Keratinocyte (primary cell): Measurements from ENCODE around the gene MX1. TPM values are rescaled to one million over a fixed set of nuclear protein-coding genes. Genes with fewer than 3 reads are reported as not detected.

ENCODE experiments used
- DNase-seq: peaks from one replicate; pipeline ENCODE4 v3.0.0-alpha.2; 2011; ENCODE audit warnings: low read depth, missing footprints, low spot score
- FAIRE-seq: peaks from 2 replicates; lab custom pipeline; 2011; peaks lifted over from hg19 to GRCh38; lab: Jason Lieb, UNC
- H2AFZ ChIP-seq: 2 replicates; pipeline ENCODE4 v1.6.0; 2012; ENCODE audit warnings: low read length, control low read depth, inconsistent platforms; ENCODE audit not compliant: control insufficient read depth
- H3K27ac ChIP-seq: 2 replicates; pipeline ENCODE4 v1.5.1; 2011; ENCODE audit warnings: low read length; ENCODE audit not compliant: control insufficient read depth, insufficient read depth
- H3K27me3 ChIP-seq: 3 replicates; pipeline ENCODE4 v1.6.0; 2011; ENCODE audit warnings: low read length; ENCODE audit not compliant: control insufficient read depth, insufficient read depth; ENCODE audit errors: extremely low read depth
- H3K36me3 ChIP-seq, 2 experiments: 2 replicates in 1 of 2; 3 replicates in 1 of 2; pipeline ENCODE4 v1.5.1; 2011; ENCODE audit warnings: low read length in 2 of 2, mild to moderate bottlenecking in 1 of 2; ENCODE audit not compliant: control insufficient read depth in 2 of 2, insufficient read depth in 2 of 2; ENCODE audit errors: extremely low read depth in 1 of 2
- H3K4me1 ChIP-seq: 3 replicates; pipeline ENCODE4 v1.5.1; 2011; ENCODE audit warnings: low read length; ENCODE audit not compliant: control insufficient read depth, insufficient read depth; ENCODE audit errors: extremely low read depth
- H3K4me2 ChIP-seq: 3 replicates; pipeline ENCODE4 v1.6.0; 2011; ENCODE audit warnings: low read depth, low read length; ENCODE audit not compliant: control insufficient read depth, insufficient read depth; ENCODE audit errors: extremely low read depth
- H3K4me3 ChIP-seq, 3 experiments: fragments of 200-600 bp in 1 of 3; sonication (generic) in 1 of 3; 2 replicates in 2 of 3; 3 replicates in 1 of 3; pipeline ENCODE4 v1.5.1; 2011 to 2016; ENCODE audit warnings: low read length in 3 of 3, mild to moderate bottlenecking in 3 of 3, control low read depth in 2 of 3, inconsistent platforms in 1 of 3, low read depth in 1 of 3, mixed read lengths in 1 of 3, mixed run types in 1 of 3, moderate library complexity in 1 of 3; ENCODE audit not compliant: control insufficient read depth in 2 of 3, insufficient read depth in 2 of 3; ENCODE audit errors: extremely low read depth in 1 of 3
- H3K79me2 ChIP-seq: 2 replicates; pipeline ENCODE4 v1.6.0; 2012; ENCODE audit warnings: low read length; ENCODE audit not compliant: control insufficient read depth, insufficient read depth
- H3K9ac ChIP-seq: 3 replicates; pipeline ENCODE4 v1.6.0; 2011; ENCODE audit warnings: low read length; ENCODE audit not compliant: control insufficient read depth, insufficient read depth; ENCODE audit errors: extremely low read depth
- H3K9me1 ChIP-seq: 3 replicates; pipeline ENCODE4 v1.6.0; 2011; ENCODE audit warnings: low read length; ENCODE audit not compliant: control insufficient read depth, insufficient read depth; ENCODE audit errors: extremely low read depth
- H3K9me3 ChIP-seq: 2 replicates; pipeline ENCODE4 v1.5.1; 2012; ENCODE audit warnings: low read depth, low read length; ENCODE audit not compliant: control insufficient read depth
- H4K20me1 ChIP-seq: 3 replicates; pipeline ENCODE4 v1.6.0; 2011; ENCODE audit warnings: low read length; ENCODE audit not compliant: control insufficient read depth, insufficient read depth; ENCODE audit errors: extremely low read depth
- CTCF ChIP-seq, 3 experiments: IDR thresholded peaks in 1 of 3; conservative IDR thresholded peaks in 1 of 3; optimal IDR thresholded peaks in 1 of 3; 2 replicates in 2 of 3; 3 replicates in 1 of 3; pipeline versions ENCODE3 to v1.5.1; 2011; ENCODE audit warnings: low read length in 3 of 3, mild to moderate bottlenecking in 3 of 3, moderate library complexity in 2 of 3, control low read depth in 1 of 3, inconsistent platforms in 1 of 3; ENCODE audit not compliant: insufficient read depth in 2 of 3; ENCODE audit errors: extremely low read depth in 1 of 3
- EZH2 ChIP-seq: IDR thresholded peaks from one replicate; pipeline ENCODE4 v1.6.1; 2012; ENCODE audit warnings: inconsistent platforms, mild to moderate bottlenecking, low read length, moderate library complexity
- dilution Hi-C: fragments of 300-500 bp; cut with MboI; formaldehyde crosslinking; loops from one replicate; pipeline ENCODE4 v1.7.0; 2020; ENCODE audit warnings: low sequenced_read_pairs; ENCODE audit not compliant: extremely low pct_ligation_motif_present
- polyA plus RNA-seq, 5 experiments: library from polyadenylated mRNA; depleted of rRNA in 3 of 5; stranded (reverse) in 3 of 5; stranded (forward) in 1 of 5; unstranded in 1 of 5; fragments of >200 nt; gene quantifications; 1 replicate in 1 of 5; 2 replicates in 3 of 5; 3 replicates in 1 of 5; pipeline versions ENCODE4 v1.2.1 to v1.2.3, GENCODE V29; 2011 to 2012; ENCODE audit warnings: missing spikeins in 2 of 5, low read depth in 1 of 5, low replicate concordance in 1 of 5

The MX1 gene
- polyA plus RNA-seq, 1 donor (not counting 4 experiments of a cell fraction or from before 2014, with no cell fraction given): 151 TPM

- Histone ChIP-seq H3K27me3 (no peaks in the 10 kb centered on the region), H3K4me3 (no peak overlapping the region), H3K36me3 (peaks cover 15 to 59% of the 10 kb centered on the region in 2 experiments), H2AFZ (no peak overlapping the region), H3K27ac (no peak overlapping the region), H3K4me1 (no peaks in the 10 kb centered on the region), H3K4me2 (no peak overlapping the region), H3K9me1 (no peaks in the 10 kb centered on the region), H3K9ac (no peak overlapping the region), H3K79me2 (no peaks in the 10 kb centered on the region), H4K20me1 (no peaks in the 10 kb centered on the region), H3K9me3 (no peaks in the 10 kb centered on the region)
- FAIRE-seq (no peak), DNase-seq (no peak)
- dilution Hi-C loops: no loop called here
- TF ChIP-seq EZH2 (no peak), CTCF (optimal IDR thresholded peaks at IDR 0.05 in 1 of 3, IDR thresholded peaks at IDR 0.05 in 1 of 3, conservative IDR thresholded peaks at IDR 0.05 in 1 of 3; ENCODE audit: extremely low read depth in 1 of 3, insufficient read depth in 2 of 3, low read length in 3 of 3) (no peak)
Observed at GRCh38 chr21:41437729-41438128, 11.7 kb downstream of the MX1 start.

DNA sequence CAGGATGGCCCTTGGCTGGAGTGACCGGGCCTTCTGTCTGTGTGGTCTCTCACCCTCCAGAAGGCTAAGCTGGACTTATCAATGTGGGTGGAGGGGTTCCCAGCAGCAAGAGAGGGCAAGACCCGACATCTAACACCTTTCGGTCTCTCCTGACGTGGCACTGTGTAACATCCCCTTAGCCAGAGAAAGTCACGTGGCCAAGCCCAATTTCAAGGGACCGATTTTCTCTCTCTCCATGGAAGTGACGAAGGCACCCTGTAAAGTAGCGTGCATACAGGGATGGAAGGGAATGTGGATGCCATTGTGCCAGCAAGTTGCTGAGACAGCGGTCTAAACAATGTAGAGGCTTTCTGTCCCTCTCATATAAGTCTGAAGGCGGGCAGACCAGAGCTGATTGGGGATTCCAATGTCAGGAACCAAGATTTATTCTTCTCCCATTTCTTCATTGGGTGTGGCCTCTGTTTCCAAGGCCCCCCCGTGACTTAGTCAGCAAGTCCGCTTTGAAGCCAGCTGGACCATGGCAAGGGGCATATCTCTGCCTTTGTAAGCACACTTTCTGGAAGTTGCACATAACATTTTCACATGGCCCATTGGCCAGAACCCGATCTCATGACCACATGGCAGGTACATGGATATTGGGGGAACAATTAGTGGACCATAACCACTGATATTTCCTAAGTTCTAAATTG, 12.5 kb downstream of the MX1 start:
- peaks cover 13 to 57% of the 10 kb centered on the region in 2 experiments for H3K36me3 ChIP-seq
- no peak for FAIRE-seq

More for the DNA sequence above, 12.5 kb downstream of the MX1 start:
- H3K4me2 ChIP-seq: no peak overlapping the region
- TF ChIP-seq EZH2: no peak
- no peaks in the 10 kb centered on the region for H3K9me1 ChIP-seq
- H3K9me3 ChIP-seq: no peaks in the 10 kb centered on the region
- H3K27ac ChIP-seq: no peak overlapping the region
- no peak overlapping the region for H2AFZ ChIP-seq
- H4K20me1 ChIP-seq: no peaks in the 10 kb centered on the region
- H3K79me2 ChIP-seq: no peaks in the 10 kb centered on the region
- no peak overlapping the region for H3K4me3 ChIP-seq
- no peak for DNase-seq
- H3K9ac ChIP-seq: no peak overlapping the region
- no peaks in the 10 kb centered on the region for H3K4me1 ChIP-seq
- dilution Hi-C loops: no loop called here
- no peaks in the 10 kb centered on the region for H3K27me3 ChIP-seq
